Measurements from ENCODE around the gene PLXNB3.

The PLXNB3 gene

DNA sequence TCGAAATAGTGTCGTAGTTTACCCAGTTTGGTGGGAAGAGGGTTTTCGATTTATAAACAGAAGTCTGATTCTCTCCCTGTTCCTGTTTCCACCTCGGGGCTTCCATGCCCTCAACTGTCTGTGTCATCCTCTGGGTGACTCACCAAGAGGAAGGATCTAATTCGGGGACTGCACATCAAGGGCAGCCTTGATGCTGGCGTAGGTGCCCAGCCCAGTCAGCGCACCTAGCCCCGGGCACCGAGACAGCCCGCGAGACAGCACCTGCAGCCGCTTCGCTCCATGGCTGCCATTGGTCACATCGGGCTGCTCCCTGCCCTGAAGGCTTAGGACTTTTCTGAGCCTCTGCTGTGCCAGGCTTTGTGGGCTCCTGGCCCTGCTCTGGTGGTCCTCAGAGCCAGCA is 31.6 kb upstream of the PLXNB3 start:
- no peaks in the 10 kb centered on the region for H3K36me3 ChIP-seq (ENCODE audit: low read length)
- no peaks in the 10 kb centered on the region for H3K9me3 ChIP-seq (ENCODE audit: insufficient read depth, low read length)
- no peaks in the 10 kb centered on the region for H3F3A ChIP-seq (ENCODE audit: insufficient read depth)
- no peak overlapping the region for H3K27ac ChIP-seq (ENCODE audit: low read depth, low read length)
- H3K9ac ChIP-seq (ENCODE audit: low read length) = no peak overlapping the region
- H3K79me2 ChIP-seq (ENCODE audit: insufficient read depth, low read length) = no peaks in the 10 kb centered on the region
- no peaks in the 10 kb centered on the region for H3K27me3 ChIP-seq (ENCODE audit: low read length)
- no peaks in the 10 kb centered on the region for H4K20me1 ChIP-seq (ENCODE audit: low read depth, low read length)
- no peaks in the 10 kb centered on the region for H3K9me2 ChIP-seq (replicated peaks; ENCODE audit: insufficient read depth, low read length)
- no peak overlapping the region for H3K4me3 ChIP-seq (ENCODE audit: insufficient read depth, low read length, poor library complexity, severe bottlenecking)
- H2AFZ ChIP-seq (ENCODE audit: low read depth, low read length, severe bottlenecking) = no peak overlapping the region
- H3K4me2 ChIP-seq (ENCODE audit: low read depth, low read length, poor library complexity, severe bottlenecking) = no peak overlapping the region
- TF ChIP-seq, protein P1, sequence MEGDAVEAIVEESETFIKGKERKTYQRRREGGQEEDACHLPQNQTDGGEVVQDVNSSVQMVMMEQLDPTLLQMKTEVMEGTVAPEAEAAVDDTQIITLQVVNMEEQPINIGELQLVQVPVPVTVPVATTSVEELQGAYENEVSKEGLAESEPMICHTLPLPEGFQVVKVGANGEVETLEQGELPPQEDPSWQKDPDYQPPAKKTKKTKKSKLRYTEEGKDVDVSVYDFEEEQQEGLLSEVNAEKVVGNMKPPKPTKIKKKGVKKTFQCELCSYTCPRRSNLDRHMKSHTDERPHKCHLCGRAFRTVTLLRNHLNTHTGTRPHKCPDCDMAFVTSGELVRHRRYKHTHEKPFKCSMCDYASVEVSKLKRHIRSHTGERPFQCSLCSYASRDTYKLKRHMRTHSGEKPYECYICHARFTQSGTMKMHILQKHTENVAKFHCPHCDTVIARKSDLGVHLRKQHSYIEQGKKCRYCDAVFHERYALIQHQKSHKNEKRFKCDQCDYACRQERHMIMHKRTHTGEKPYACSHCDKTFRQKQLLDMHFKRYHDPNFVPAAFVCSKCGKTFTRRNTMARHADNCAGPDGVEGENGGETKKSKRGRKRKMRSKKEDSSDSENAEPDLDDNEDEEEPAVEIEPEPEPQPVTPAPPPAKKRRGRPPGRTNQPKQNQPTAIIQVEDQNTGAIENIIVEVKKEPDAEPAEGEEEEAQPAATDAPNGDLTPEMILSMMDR (IDR thresholded peaks at IDR 0.05; ENCODE audit: insufficient read depth, low read length, poor library complexity, severe bottlenecking) = no peak
- TF ChIP-seq EZH2phosphoT487 (conservative IDR thresholded peaks at IDR 0.05; ENCODE audit: low read length) = no peak

GRCh38 chrX:153733651-153734240 is 30.3 kb upstream of the PLXNB3 start:
- Histone ChIP-seq H4K20me1 (ENCODE audit: low read depth, low read length) (no peaks in the 10 kb centered on the region), H3K27me3 (ENCODE audit: low read length) (no peaks in the 10 kb centered on the region), H3K27ac (ENCODE audit: low read depth, low read length) (no peak overlapping the region), H3K4me3 (ENCODE audit: insufficient read depth, low read length, poor library complexity, severe bottlenecking) (no peak overlapping the region), H3K9me3 (ENCODE audit: insufficient read depth, low read length) (no peaks in the 10 kb centered on the region), H3F3A (ENCODE audit: insufficient read depth) (no peaks in the 10 kb centered on the region), H3K4me2 (ENCODE audit: low read depth, low read length, poor library complexity, severe bottlenecking) (no peak overlapping the region), H3K9ac (ENCODE audit: low read length) (no peak overlapping the region), H3K79me2 (ENCODE audit: insufficient read depth, low read length) (no peaks in the 10 kb centered on the region), H3K9me2 (replicated peaks; ENCODE audit: insufficient read depth, low read length) (no peaks in the 10 kb centered on the region), H2AFZ (ENCODE audit: low read depth, low read length, severe bottlenecking) (no peak overlapping the region), H3K36me3 (ENCODE audit: low read length) (no peaks in the 10 kb centered on the region)
- TF ChIP-seq EZH2phosphoT487 (conservative IDR thresholded peaks at IDR 0.05; ENCODE audit: low read length) = no peak
- TF ChIP-seq, protein P1 (IDR thresholded peaks at IDR 0.05; ENCODE audit: insufficient read depth, low read length, poor library complexity, severe bottlenecking) = no peak

DNA sequence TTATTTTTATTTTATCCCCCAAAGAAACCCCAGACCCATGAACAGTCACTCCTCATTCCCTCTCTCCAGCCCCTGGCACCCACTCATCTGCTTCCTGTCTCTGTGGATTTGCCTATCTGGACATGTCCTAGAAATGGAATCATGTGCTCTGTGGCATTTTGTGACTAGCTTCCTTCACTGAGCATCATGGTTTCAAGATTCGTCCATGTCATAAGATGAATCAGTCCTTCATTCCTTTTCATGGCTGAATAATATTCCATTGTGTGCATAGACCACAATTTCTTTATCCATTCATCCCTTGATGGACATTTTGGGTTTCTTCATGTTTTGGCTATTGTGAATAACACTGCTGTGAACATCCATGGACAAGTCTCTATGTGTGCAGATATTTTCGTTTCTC is 29.2 kb upstream of the PLXNB3 start:
- Histone ChIP-seq H3F3A (ENCODE audit: insufficient read depth) (no peaks in the 10 kb centered on the region), H4K20me1 (ENCODE audit: low read depth, low read length) (no peaks in the 10 kb centered on the region), H3K79me2 (ENCODE audit: insufficient read depth, low read length) (no peaks in the 10 kb centered on the region), H3K27ac (ENCODE audit: low read depth, low read length) (no peak overlapping the region), H3K4me2 (ENCODE audit: low read depth, low read length, poor library complexity, severe bottlenecking) (no peak overlapping the region), H3K9ac (ENCODE audit: low read length) (no peak overlapping the region), H3K9me2 (replicated peaks; ENCODE audit: insufficient read depth, low read length) (no peaks in the 10 kb centered on the region), H3K4me3 (ENCODE audit: insufficient read depth, low read length, poor library complexity, severe bottlenecking) (no peak overlapping the region), H2AFZ (ENCODE audit: low read depth, low read length, severe bottlenecking) (no peak overlapping the region), H3K9me3 (ENCODE audit: insufficient read depth, low read length) (no peaks in the 10 kb centered on the region), H3K27me3 (ENCODE audit: low read length) (no peaks in the 10 kb centered on the region), H3K36me3 (ENCODE audit: low read length) (no peaks in the 10 kb centered on the region)
- TF ChIP-seq, protein P1 (IDR thresholded peaks at IDR 0.05; ENCODE audit: insufficient read depth, low read length, poor library complexity, severe bottlenecking) = no peak
- no peak for TF ChIP-seq EZH2phosphoT487 (conservative IDR thresholded peaks at IDR 0.05; ENCODE audit: low read length)
